Stimulated activated naive CD4-positive, alpha-beta T cell (primary cell): ENCODE measurements around the gene TGM1.

ENCODE experiments used
- DNase-seq, 6 experiments: peaks; one replicate each; lab custom pipeline; 2025; lab: John Stamatoyannopoulos, UW

Gene TGM1

GRCh38 chr14:24262821-24263733 is at the start of gene TGM1:
Gene TGM1, minus strand, starts transcription at chr14:24263177. Its CDS starts 825 bp downstream, at chr14:24262352.
- DNase-seq = no peak

- DNase-seq = peak in 2 of 6 experiments; percentile 34 to 36
Measured at GRCh38 chr14:24311837-24312615, 49.0 kb upstream of the TGM1 start.

- peak; percentile 53 to 81 (median 63) for DNase-seq
Measured at GRCh38 chr14:24310646-24311604, 47.9 kb upstream of the TGM1 start, which contains the start of gene LTB4R. Gene LTB4R, plus strand, starts transcription at chr14:24311502. Its CDS starts 4,150 bp downstream, at chr14:24315652.

GRCh38 chr14:24310265-24310645 is 47.3 kb upstream of the TGM1 start:
- DNase-seq = no peak

GRCh38 chr14:24309538-24310264 is 46.7 kb upstream of the TGM1 start, which contains the start of gene LTB4R2:
Gene LTB4R2, plus strand, starts transcription at chr14:24310140. Its CDS starts 525 bp downstream, at chr14:24310665.
- DNase-seq = no peak

- no peak for DNase-seq
Measured at GRCh38 chr14:24308342-24309124, 45.6 kb upstream of the TGM1 start.

GRCh38 chr14:24307575-24308341 is 44.8 kb upstream of the TGM1 start, which contains the start of gene CIDEB:
Gene CIDEB, minus strand, starts transcription at chr14:24307977. Its CDS starts 119 bp downstream, at chr14:24307858.
- DNase-seq = peak; percentile 28 to 53 (median 40)

GRCh38 chr14:24307156-24307574 is 44.2 kb upstream of the TGM1 start:
- DNase-seq = no peak

GRCh38 chr14:24304019-24304387 is 41.0 kb upstream of the TGM1 start:
- no peak for DNase-seq

GRCh38 chr14:24300326-24300980 is 37.5 kb upstream of the TGM1 start:
- no peak for DNase-seq

GRCh38 chr14:24299255-24300191 is 36.5 kb upstream of the TGM1 start, which contains the start of the genes DHRS1 and NOP9:
Gene DHRS1, minus strand, starts transcription at chr14:24299780. Its CDS starts 674 bp downstream, at chr14:24299106.
Gene NOP9, plus strand, starts transcription at chr14:24299850. Its CDS starts 105 bp downstream, at chr14:24299955.
- peak; percentile 80 to 94 (median 88) for DNase-seq

GRCh38 chr14:24298892-24299254 is 35.9 kb upstream of the TGM1 start:
- no peak for DNase-seq

GRCh38 chr14:24297190-24297964 is 34.4 kb upstream of the TGM1 start:
- DNase-seq = no peak

GRCh38 chr14:24296341-24297157 is 33.6 kb upstream of the TGM1 start:
- peak; percentile 39 to 75 (median 62) for DNase-seq

GRCh38 chr14:24293525-24293924 is 30.5 kb upstream of the TGM1 start:
- no peak for DNase-seq
